Stimulated activated CD8-positive, alpha-beta memory T cell treated with anti-CD3 and anti-CD28 coated beads, Interleukin-4, amount 100 ng/mL, for 4 hours (primary cell): Measurements from ENCODE around the gene EPB41.
"Not testable (repeated sequence)": the region's sequence is repeated elsewhere in the genome, so short reads cannot be mapped to it uniquely, and the experiment has no call there.

Source experiments
- DNase-seq, 2 donors: peaks; one replicate each; pipeline ENCODE4 v3.0.0-alpha.2; 2020; ENCODE audit warnings: low read depth in 2 of 2, low spot score in 1 of 2

Gene EPB41

DNA sequence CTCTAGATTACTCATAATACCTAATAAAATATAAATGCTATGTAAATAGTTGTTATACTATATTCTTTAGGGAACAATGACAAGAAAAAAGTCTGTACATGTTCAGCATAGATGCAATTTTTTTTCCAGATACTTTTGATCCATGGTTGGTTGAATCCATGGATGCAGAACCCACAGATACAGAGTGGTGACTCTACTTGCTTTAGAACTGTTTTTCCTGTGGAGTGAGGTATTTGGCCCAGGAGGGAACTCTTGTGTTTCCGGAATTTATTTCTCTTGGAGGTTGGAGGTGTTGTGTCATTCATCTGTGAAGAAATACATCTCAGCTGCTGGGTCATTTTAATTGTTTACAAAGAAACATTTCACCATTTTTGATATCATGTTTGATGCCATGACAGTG is 180.6 kb downstream of the EPB41 start:
- DNase-seq, result no peak

GRCh38 chr1:29096231-29096886 is 182.0 kb downstream of the EPB41 start:
- no peak for DNase-seq

DNA sequence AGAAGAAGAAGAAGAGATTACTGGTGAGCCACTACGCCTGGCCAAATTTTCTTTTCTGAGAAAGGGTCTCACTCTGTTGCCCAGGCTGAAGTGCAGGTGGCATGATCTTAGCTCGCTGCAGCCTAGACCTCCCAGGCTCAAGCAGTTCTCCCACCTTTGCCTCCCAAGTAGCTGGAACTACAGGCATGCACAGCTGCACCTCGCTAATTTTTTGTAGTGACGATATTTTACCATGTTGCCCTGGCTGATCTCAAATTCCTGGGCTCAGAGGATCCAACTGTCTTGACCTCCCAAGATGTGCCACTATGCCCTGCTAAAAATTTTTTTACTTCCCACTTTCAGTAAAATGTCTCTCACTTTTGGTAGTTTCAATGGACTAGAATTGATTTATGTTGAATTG is 184.9 kb downstream of the EPB41 start:
- no peak for DNase-seq

- no peak for DNase-seq
Observed at GRCh38 chr1:29100487-29100886, 186.1 kb downstream of the EPB41 start.

DNA sequence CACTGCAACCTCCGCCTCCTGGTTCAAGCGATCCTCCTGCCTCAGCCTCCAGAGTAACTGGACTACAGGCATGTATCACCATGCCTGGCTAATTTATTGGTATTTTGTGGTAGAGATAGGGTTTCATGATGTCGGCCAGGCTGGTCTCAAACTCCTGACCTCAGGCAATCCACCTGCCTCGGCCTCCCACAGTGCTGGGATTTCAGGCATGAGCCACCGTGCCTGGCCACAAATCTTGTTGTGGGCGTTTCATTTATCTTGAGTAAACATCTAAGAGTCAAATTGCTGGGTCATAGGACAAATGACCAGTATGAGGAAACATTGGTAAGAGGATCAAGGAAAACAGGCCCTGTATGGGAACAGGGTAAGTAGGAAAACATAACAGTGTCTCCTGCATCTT is 191.5 kb downstream of the EPB41 start:
- no peak for DNase-seq

DNA sequence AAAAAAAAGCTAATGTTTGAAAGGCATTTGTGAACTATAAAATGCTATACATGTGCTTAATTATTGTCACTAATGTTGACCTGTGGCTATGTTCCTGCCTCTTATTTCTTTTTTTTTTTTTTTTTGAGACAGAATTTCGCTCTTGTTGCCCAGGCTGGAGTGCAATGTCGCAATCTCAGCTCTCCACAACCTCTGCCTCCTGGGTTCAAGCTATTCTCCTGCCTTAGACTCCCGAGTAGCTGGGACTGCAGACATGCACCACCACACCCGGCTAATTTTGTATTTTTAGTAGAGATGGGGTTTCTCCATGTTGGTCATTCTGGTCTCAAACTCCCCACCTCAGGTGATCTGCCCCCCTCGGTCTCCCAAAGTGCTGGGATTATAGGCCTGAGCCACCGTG is 193.7 kb downstream of the EPB41 start:
- DNase-seq, result not testable (repeated sequence)

DNA sequence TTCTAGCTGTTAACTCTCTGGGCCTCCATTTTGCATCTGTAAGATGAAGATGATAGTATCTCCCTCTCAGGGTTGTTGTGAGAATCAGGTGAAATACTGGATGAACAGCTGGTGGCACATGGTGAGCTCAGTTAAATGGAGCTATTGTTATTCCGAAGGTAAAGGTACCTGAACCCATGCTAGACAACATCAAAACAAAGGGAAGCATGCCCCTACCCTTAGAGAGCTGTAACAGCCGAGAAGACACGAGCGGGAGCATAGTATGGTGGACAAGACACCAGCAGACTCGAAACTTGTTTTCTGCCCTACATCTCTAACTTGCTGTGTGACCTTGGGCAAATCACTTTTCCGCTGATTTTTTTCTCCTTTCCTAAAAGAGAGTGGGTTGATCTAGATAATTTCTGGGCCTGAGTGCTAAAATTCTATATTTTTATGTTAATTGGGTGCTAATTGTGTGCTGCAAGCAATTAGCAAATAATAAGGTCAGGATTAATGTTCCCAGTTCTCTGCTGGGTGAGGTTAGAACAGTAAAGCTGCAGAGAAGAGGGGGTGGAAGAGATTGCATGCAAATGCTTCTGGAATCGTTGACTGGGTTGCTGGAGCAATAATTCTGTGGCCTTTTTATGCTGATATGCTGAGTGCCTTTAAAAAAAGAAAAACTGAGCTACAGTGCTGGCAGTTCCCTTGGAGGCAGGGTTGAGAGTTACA is 198.5 kb downstream of the EPB41 start:
- DNase-seq, result no peak

- DNase-seq, result no peak
Observed at GRCh38 chr1:29113413-29114117, 199.2 kb downstream of the EPB41 start.

GRCh38 chr1:29114654-29115053 is 200.3 kb downstream of the EPB41 start:
- no peak for DNase-seq

- DNase-seq, result no peak
Observed at GRCh38 chr1:29117381-29117780, 203.0 kb downstream of the EPB41 start.

DNA sequence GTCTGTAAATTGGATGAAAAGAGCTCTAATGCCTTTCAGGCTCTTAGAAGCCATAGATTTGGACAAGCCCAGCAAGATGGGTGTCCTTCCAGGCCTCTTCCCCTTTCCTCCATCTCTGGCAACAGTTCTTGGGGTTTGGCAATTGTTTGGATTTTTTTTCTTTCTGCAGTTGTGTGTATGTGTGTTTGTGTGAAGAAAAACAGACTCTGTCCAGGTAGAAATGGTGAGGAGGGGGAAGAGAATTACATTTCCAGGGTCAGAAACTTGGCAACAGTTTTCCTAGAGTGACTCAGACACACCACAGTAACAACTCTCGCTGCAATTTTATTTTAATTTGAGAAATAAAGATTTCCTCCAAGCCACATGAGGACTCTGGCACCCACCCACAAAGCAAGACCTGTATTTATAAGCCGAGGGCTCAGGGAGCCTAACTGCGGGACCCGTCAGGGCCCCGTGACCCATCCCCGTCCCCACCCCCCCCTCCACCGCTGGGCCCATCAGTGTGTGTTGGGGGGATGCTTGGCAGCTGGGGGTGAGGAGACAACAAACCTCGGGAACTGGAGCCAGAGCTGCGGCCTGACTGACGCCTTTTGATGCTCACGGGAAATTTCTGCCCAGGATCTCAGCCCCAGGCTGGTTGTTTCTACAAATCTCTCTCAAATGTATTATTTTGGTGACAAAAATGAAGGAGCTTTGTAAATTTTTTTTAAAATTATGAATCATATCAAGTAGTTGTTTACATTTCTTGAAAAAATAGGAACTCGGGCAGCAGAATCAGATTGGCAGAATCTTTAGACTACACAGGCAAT is 205.0 kb downstream of the EPB41 start:
- no peak for DNase-seq

- DNase-seq, result no peak
Observed at GRCh38 chr1:29120367-29120766, 206.0 kb downstream of the EPB41 start.

- peak in 1 of 2 donors; percentile 12 for DNase-seq
Observed at GRCh38 chr1:29120947-29121485, 206.6 kb downstream of the EPB41 start.

DNA sequence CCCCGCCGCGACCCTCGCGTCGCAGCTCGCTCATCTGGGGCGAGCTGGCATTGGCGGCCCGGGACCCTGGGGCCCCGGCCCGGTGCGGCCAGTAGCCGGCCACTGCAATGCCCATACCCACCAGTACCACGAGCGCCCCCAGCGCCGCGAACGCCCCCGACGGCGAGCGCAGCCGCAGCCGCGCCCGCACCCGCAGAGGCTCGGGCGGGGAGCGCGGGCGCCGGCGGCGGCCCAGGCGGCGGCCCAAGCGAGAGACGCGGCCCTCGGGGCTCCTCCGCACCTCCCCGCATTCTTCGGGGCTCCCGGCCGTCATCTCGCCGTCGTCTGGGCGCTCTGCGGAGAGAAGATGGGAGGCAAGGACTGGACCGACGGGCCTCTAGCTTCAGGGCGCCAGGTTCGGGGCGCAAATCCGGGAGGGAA is 207.2 kb downstream of the EPB41 start:
- no peak for DNase-seq

- no peak for DNase-seq
Observed at GRCh38 chr1:29121936-29122681, 207.7 kb downstream of the EPB41 start.

GRCh38 chr1:29122682-29123052 is 208.3 kb downstream of the EPB41 start:
- DNase-seq, result no peak

DNA sequence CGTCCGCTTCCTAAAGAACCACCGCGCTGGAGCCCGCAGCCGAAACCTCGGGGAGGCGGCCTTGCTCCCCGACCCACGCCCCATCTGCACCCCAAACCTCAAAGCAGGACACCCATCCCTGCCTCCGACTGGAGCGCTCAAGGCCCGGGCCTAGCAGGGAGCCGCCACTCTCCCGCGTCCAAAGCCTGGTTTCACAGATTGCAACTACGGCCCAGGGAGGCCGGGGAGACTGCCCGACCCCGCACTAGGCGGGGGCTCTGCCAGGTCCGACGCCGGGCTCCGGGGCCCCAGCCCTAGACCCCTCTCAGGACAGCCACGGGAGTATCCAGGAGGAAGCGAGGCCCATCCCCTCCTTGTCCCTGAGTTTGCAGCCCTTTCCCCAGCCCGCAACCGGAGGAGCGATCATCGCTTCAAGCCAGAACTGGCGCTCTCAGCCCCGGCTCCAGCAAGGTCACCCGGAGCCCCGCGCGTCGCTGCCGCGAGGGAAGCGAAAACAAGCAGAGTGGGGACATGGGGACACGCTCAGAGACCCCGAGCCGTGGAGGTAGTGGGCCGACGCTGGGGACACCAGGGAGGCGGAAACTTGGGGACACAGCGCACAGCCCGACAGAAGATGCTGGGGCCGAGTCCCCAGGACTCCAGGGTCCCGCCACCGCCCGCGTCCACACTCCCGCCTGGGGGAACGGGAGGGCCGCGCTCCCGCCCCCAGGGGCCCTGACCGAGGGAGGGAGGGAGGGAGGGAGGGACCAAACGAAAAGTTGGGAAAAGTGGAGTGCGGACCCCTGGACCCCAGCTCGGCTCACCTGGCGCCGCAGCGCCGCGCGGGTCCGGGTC is 208.9 kb downstream of the EPB41 start:
- no peak for DNase-seq

- no peak for DNase-seq
Observed at GRCh38 chr1:29123887-29124365, 209.6 kb downstream of the EPB41 start, which contains the start of gene TMEM200B. Gene TMEM200B (minus strand): TSS chr1:29123903. CDS start chr1:29121828, 2,075 bp downstream.
